HG02642 (cell line): ENCODE results near the gene CERS6.

Experiments used
- ATAC-seq: cut with Tn5 transposase; IDR thresholded peaks from one replicate; pipeline ENCODE4 v1.9.1; 2021; ENCODE audit warnings: mild to moderate bottlenecking; ENCODE audit not compliant: unreplicated experiment, poor library complexity

Gene CERS6

GRCh38 chr2:168802859-168803725, 347.0 kb downstream of the CERS6 start:
- ATAC-seq, result no peak

DNA sequence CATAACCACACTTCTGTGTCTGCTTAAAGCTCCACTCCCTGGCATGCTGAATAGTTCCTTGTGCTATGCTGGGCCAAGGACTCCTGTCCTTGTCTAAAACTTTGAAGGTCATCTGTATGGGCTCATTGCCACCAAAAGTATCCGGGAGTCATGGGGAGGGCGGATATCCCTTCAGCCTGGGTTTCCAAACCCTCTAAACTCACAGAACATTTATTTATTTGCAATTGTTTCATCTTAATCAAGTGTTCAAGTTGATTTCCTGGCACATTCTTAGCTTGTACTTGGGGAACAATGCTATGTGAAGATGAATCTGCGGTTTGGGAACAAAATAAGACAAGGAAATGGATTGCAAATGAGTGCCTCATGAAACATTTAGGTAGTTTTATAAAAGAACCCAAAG, 348.1 kb downstream of the CERS6 start:
- no peak for ATAC-seq

GRCh38 chr2:168805615-168806014, 349.5 kb downstream of the CERS6 start:
- ATAC-seq, result no peak

GRCh38 chr2:168809537-168809936, 353.5 kb downstream of the CERS6 start:
- ATAC-seq, result no peak

- no peak for ATAC-seq
Observed at GRCh38 chr2:168810235-168810634, 354.2 kb downstream of the CERS6 start.

DNA sequence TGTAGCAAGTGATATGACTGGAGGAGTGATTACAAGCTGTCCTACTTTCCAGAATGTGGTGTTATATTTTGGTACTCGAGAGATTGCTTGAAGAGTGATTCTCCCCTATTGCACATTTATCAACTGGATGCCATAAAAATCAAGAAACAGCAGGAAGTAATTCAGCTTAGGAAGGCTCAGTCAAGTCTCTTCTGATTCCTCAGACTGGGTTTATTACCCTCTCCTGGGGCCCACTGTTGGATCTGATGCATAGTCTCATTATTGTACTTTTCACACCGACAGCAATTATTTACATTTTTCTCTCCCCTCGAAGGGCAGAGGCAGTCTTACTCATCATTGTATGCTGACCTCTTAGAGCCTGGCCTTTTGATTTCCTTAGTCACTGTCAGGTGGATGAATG, 355.6 kb downstream of the CERS6 start:
- no peak for ATAC-seq

- ATAC-seq, result no peak
Observed at GRCh38 chr2:168814046-168814445, 358.0 kb downstream of the CERS6 start.

DNA sequence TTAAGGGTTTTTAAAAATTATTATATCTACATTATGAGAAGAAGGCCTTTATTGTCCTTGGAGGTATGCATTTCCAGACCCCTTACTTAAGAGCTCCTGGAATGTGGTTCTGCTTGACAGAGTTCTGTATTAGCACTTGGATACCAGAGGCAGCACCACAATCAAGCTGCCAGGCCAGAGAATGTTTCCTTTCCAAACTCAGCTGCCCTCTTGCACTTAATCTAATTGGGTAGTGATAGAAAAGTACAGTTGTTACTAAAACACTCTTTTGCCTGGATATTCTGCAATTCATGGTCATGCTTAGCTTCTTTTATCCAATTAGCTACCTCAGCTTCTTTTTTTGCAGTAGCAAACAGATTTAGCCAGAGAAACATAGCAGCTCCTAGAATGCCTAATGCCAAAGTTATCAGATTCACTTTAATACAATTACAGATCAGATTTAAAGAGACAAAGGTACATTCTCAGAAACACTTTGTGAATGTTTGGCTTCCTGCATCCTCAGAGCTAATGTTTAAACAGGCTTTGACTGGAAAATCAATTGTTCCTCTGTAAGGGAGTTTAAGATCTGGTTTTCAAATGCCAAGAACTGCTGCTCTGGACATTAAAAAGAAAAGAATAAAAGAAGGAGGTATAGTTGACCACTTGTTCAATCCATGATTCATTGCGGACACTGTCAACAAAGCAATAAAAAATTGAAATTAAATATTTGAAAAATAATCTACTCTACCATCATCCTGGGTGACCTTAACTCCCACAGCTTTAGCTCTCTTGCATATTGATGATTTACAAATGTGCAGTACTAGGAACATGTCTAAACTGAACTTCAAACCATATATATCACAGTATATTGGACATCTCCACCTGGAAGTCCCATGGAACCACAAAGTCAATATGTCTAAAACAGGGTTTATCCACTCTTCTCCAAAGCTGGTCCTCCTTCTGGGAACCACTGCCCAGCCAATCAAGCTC, 359.2 kb downstream of the CERS6 start:
- no peak for ATAC-seq

- no peak for ATAC-seq
Observed at GRCh38 chr2:168816369-168816768, 360.3 kb downstream of the CERS6 start.

GRCh38 chr2:168819050-168819715, 363.1 kb downstream of the CERS6 start:
- ATAC-seq, result no peak

GRCh38 chr2:168819829-168820489, 363.9 kb downstream of the CERS6 start:
- no peak for ATAC-seq

- ATAC-seq, result no peak
Observed at GRCh38 chr2:168821577-168821976, 365.5 kb downstream of the CERS6 start.

GRCh38 chr2:168821992-168822391, 365.9 kb downstream of the CERS6 start:
- ATAC-seq, result no peak
